Activated T-cell treated with anti-CD3 and anti-CD28 coated beads, Interleukin-2, amount 50 U/mL, for 1 hour (primary cell): ENCODE measurements around the gene SMURF1.
A peak's percentile ranks its signal among the peaks of the same experiment; 100 is the strongest.

Source experiments
- DNase-seq: peaks from one replicate; pipeline ENCODE4 v3.0.0-alpha.2; 2020

The SMURF1 gene

DNA sequence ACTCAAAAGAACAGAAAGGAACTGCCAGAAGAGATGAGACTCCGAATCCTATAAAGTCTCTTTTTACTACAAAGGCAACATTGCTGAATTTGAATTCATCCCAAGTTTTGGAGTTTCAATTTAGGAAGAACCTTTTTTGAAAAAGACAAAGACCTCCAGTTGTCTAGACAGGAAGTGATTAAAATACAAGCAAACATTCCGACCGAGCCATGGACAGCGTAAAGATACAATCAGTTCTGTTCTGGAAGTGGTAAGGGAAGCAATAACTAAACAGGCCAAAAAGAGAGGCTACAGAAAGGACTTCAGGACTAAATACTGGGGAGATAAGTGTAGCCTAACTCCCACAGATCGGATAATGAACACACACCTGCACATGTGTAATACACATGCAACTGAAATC is 101.0 kb downstream of the SMURF1 start:
- DNase-seq, result no peak

DNA sequence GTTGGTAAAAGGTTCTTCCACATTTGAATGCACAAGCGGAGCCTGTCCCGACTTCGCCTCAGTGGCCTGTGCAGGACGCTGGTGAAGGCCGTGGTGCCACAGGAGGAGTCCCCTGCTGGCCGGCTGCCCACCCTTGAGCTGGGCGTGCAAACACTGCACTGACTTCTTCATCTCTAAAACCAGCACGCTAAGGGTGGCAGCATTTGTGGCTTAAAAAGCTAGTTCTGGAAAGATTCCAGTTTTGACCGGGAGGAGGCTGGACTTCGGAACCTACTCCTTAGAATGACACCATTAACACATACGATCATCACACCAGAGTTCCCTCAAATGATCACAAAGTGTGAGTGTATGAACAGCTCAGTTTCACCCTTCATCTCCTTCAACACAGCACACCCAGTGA is 102.4 kb downstream of the SMURF1 start:
- DNase-seq, result no peak

DNA sequence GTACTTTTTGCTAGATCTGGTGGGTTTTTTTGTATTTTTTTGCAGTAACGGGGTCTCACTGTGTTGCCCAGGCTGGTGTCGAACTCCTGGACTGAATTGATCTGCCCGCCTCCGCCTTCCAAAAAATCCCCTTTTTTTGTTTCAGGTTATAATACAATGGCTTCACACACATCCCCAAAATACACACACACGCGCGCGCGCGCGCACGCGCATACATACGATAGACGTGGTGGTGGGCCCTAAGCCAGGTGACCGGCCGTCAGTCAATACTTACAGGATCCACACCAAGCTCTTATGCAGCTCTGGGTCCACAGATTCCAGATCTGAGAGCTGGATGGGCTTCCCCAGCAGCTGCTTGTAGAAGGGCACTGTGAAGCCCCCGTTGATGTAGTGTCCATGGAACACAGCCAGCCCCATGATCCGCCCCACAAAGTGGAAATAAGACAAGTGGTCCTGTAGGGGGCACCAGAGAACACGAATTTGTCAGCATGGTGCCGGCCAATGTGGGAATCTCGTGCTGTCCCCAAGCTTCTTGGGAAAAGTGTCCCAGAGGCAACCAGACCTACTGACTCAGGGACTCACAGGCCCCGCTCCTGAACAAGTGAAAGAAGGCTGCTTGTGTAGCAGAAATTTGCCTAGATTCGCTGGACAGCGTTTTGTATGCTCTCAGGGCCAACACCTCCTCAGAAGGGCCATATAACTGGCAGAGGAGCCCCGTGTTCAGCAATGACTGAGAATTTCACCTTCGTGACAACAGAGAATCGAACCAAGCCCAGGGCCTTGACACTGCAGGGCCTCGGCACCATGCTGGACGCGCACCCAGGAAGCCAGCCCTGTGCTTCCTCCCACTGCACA is 103.6 kb downstream of the SMURF1 start:
- DNase-seq, result peak; percentile 58

DNA sequence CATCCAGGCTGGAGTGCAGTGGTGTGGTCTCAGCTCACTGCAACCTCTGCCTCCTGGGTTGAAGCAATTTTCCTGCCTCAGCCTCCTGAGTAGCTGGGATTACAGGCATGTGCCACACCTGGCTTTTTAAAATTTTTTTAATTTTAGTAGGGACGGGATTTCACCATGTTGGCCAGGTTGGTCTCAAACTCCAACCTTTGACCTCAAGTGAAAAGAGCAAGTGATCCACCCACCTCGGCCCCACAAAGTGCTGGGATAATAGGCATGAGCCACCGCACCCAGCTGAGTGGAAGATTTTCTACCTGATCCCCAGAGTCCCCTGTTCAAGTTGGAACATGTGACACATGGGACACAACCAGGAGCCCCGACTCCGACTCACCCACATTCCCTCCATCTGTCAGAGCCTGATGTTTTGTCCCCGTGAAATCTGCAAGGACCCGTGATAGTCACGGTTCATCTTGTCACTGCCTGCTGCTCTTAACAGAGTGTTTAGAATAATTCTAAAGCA is 104.5 kb downstream of the SMURF1 start:
- DNase-seq, result no peak

DNA sequence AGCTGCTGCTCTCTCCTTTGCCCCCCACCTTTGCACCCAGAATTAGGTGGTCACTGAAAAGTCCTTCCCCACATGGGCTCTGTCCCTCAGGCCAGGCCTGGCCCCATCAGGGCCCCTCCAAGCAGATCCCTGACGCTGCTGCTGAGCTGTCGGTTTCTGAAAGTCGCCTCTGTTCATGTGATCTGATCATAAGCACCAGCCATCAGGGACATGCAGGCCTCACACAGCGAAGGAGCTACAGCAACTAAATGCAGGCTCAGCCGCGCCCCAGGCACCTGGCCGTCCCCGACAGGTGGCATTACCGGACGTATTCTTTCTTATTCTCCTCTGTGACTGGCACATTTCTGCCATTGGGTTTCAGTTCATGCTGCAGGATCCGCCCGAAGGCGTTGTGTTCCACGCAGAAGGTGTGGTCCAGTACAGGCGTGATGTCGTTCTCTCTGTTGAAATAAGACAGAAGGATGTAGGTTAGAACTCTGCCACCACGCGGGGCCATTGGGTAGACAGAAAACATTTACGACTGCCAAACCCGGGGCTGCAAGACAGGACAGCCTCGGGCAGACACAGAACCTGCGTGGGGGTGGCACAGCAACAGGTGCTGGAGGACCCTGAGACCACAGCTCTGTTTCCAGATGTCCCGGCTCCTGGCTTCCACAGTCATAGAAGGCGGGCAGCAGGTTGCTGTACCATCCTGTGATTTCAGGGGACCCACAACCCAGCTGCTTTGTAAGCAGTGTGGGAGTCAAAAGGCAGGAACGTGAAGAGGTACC is 105.6 kb downstream of the SMURF1 start:
- no peak for DNase-seq

DNA sequence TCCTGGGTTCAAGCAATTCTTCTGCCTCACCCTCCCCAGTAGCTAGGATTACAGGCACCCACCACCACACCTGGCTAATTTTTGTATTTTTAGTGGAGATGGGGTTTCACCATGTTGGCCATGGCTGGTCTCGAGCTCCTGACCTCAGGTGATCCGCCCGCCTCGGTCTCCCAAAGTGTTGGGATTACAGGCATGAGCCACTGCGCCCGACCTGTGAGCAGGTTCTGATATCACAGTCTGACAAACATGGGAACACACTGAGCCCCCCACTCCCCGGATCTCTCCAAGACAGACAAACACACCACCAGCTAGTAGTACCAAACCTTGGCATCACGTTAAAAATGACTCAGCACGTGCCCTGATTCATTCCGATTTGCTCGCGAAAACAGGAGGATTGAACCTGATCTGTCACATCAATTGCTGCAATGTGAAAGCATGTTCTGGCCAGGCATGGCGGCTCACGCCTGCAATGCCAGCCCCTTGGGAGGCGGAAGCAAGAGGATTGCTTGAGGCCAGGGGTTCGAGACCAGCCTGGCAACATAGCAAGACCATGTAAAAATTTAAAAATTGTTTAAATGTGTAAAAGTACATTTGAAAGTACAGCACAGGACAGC is 106.5 kb downstream of the SMURF1 start:
- DNase-seq, result no peak

DNA sequence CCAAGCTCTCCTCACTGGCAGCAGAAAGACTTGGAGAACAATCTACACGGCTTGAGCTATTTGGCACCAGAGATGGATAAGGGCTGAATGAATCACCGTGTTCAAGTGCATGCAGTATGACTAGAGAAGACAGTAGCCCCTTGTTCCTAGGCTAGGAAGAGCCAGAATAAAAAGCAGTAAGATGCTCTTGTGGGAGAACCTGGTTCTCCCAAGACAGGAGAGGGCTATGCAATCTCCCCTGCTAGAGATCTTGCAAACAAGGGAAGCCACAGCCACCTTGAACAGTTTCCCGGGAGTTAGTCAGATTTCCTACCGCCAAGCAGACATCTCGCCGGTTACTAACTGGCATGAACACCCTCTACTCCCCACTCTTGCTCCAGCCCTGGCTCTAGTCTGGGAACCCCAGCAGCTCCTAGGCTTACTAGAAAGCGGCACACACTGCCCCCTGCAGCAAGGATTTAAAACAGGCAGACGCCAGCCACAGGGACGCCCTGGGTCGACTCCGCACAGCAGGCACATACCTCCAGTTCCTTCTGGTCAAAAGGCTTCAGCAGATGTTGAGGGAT is 107.3 kb downstream of the SMURF1 start:
- no peak for DNase-seq

DNA sequence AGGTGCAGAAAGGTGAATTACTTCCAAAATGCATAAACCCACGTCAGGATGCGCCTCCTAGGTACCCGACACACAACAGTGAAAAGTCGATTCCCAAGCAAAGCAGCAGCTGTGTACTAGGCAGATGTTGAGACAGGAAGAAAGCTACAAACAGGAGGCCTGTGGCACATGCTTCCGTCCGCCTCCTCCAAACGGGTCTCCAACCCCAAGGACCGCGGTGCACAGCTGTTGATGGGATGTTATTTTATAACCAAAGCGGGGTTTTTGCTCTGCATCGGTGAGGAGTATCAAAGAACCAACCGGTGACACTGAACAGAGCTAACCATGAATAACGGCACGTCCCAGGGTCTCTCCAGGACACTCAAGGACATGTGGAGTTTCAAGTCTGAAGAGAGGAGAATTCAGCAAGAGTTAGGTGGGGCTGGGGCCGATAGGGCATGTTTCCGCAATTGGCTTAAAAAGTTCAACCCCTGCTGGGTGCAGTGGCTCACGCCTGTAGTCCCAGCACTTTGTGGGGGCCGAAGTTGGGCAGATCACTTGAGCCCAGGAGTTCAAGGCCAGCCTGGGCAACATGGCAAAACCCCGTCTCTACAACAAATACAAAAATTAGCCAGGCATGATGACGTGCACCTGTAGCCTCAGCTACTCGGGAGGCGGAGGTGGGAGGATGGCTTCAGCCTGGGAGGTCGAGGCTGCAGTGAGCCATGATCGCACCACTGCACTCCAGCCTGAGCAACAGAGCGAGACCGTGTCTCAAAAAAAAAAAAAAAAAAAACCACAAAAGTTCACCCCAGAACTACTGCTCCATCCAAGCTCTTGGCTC is 108.0 kb downstream of the SMURF1 start:
- peak; percentile 6 for DNase-seq

DNA sequence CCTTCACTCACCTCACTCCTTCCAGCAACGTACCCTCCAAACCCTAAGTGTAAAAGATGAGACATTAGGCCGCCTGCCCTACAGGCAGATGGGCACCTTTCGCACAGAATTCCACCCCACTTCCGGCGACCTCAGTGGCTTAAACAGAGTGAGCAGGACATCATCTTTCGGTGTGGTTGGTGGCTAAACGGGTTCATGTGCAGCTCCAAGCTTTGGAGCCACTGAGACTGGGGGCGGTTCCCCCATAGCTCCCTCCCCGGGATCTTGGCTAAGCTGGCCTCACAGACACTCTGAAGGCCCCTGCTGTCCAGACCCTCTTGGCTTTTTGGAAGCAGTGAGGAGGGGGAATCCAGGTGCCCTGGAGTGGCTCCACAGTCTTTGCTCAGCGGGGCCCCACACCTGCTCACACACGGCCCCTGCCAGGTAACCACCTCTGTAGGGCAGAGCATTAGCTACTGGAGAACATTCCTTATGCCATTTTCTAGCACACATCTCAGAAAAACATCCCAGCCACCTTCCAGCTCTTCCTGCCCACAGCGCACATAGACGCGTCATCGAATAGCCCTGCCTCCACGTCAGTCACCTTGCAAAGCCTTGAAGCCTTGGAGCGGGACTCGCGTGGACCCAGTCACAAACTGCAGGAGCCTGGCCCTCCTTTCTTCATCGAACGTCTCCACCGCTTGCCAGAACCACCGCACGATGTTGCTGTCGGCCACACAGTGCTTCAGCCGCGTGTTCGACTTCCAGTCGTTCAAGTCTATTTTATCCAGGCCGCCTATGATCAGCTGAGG is 108.8 kb downstream of the SMURF1 start:
- DNase-seq, result peak; percentile 11

DNA sequence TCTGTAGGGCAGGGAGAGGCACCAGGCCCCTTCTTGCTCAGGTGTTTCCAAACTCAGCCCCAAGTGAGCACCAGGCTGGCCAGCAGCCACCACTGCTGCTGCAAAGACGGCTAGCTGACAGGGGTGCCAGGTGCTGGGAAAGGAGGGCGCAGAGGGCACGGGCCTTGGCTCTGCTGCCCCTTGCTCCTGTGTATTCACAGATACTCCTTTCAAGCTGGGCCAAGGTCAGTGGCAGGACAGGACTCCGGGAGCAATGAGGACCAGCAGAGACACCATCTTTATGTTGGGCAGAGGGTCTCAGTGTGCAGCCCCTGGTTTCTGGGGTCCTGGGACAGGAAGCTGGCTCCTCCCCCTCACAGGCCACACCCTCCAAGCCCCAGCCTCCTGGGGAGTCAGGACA is 110.1 kb downstream of the SMURF1 start:
- no peak for DNase-seq

DNA sequence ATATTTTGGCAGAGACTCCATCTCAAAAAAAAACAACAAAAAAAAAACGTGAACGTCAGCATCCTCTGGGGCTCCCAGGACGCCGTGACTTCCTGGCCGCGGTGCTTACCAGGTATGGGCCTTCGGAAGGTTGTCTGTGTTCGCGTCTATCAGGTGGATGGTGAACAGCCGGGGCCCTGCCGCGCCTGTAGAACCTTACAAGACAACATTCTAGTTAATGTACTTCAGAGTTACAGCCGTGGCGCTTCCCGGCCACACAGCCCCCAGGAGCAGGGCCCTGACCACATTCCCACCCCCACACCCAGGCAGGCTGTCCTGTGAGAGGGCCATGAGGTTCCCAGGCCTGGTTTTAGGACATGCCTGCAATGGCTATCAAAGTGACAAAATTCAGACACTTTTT is 111.0 kb downstream of the SMURF1 start:
- no peak for DNase-seq

DNA sequence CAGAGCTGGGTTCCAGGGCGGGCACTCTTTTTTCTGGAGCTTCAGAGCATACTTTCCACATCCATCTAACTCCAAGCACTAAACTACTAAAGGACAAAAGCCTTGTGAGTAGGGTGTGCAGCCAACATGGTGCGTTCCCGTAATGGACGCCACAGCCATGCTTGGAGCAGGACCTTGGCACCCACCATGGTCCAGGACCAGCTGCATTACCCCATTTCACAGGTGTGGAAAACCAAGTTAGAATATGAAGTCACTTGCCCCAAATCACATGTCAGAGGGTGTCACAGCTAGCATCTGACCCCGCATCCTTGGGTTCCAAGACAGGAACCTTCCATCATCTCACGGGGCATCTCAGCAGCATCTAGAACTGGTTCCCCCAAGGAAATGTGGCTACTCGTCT is 112.4 kb downstream of the SMURF1 start:
- DNase-seq, result no peak

DNA sequence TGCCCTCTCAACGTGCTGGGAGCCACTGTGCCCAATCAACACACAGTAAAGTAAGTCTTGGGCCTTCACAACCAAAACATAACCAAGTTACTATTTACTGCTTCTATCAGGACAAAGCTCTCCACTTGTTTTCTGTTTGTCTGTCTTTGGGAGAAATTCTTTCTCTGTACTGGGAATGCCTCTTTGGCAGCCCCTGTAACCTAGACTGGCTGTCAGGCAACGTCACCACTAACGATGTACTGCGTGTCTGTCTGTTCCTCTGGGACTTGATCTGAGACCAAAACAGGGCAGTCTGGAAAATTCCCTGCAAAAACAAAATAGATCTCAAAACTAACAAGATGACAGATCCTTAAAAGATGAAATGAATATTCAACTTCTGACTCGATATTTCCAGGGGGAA is 113.0 kb downstream of the SMURF1 start:
- DNase-seq, result no peak

DNA sequence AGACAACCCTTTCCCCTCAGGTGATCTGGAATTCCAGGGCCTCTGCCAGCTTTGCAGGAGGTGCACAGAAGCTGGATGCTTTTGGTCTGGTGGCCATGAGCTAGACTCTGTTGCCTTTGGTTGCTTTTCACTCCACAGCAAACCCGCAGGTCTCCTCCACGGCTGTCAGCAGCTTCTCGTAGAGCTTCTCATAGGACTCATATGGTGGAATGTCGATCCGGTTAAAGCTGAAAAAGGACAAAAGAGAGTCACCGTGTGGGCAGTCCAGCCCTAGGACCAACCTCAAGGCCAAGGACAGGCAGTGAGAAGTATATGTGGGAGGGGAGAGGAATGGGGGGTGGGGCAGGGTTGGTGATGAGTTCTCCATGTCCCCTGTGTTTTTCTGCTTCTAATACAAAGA is 113.5 kb downstream of the SMURF1 start:
- DNase-seq, result no peak

DNA sequence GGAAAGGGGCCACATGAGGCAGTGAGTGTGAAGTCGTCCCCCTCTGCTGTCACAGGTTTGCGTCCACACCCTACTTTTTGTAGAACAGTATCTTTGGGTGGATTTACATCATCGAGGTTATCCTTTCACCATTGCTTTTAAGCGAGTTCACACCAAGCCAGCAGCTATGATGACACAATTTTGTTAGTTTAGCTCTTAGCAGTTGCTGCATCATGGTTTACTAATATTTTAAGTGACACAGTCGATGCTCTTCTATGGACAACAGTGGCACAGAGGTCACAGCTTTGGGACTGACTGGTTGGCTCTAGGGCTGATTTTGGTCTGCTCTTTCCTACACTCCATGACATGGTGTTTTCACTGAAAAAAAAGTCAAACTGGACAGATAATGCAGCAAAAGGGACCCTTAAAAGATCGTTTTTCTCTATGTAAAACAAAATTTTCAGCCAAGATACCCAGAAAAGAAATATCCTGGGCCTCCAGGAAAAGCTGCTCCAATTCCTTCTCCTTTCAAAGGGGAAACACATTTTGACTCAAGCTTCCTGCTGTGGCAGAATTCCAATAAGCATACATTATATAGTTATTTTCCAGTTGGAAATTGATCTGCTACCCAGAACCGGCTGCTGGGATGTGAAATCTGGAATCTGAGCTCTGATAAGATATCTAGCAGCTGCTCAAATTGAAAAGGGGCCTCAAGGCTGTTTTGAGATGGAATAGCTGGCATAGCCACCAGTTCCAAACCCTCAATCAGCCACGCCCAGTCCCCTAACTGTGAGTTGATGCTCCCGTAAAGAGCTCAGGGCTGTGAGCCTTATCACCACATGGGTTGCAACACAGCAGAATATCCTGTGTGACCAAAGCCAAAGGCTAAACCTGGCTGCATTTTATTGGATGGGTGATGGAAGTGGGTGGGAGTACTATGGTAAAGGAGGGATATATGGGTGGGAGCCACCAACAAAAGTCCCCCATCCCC is 114.2 kb downstream of the SMURF1 start:
- DNase-seq, result no peak

DNA sequence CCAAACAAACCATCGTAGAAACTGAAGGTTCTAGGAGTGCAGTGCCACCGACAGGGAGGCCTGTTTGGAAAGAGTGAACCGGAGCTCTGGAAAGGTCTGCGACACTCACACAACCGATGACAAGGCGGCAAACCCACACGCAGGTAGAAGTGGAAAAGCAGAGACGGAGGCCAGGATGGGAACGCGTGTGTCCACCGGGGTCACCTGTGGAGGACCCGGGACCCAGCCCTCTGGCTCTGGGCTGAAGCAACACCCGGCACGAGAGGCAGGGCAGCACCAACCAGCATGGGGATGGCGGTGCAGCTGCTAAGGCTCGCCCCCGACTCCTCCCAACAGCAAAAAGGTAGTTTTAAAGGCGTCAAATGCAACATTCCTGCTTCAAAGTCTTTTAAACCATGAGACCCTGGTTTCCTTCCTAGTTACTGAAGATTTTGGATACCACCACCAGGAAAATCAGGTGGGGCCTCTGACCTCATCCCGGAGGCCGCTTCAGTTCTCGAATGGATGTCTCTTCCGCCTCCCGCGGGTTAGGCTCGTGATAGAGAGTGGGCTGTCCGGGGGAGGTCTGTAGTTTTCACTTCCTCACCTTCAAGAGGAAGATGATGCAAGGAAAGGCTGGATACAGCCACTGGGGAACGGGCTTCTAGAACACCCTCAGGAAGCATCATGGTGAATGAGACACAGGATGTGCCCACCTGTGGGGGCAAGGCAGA is 115.5 kb downstream of the SMURF1 start:
- DNase-seq, result no peak

DNA sequence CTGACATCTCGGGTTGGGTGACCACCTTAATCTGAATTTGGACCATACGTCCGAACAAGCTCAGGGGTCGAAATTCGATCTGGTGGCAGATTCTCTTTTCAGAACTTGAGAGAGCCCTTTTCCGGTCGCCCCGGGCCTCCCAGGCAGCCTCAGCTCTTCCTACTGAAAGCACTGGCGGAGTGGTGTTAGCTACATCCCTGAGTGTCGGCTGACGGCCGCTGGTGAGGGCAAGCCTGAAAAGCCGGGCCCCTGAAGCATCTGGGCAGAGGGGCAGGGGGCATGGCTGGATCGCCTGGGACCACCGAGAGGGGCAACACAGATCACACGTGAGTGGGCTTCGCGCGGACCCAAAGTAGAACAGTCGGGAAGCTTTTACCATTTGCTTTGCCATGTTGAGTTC is 116.1 kb downstream of the SMURF1 start:
- DNase-seq, result no peak

DNA sequence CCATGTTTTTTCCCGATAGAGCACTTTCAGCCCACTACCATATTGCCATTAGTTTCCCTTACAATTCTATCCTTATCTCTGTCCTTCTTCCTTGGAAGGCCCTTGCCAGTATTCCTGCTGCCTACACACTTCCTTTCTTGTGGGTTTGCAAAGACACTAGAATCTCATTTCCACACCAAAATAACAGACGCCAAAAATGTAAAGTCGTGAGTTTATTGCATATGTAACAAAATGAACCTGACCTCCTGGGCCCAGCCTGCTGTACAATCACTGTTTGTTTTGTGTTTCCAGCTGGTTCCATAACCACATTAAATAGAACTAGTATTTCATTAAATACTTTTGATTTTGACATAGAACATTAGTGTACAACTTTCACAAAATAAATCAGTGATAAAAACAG is 116.7 kb downstream of the SMURF1 start:
- DNase-seq, result no peak

DNA sequence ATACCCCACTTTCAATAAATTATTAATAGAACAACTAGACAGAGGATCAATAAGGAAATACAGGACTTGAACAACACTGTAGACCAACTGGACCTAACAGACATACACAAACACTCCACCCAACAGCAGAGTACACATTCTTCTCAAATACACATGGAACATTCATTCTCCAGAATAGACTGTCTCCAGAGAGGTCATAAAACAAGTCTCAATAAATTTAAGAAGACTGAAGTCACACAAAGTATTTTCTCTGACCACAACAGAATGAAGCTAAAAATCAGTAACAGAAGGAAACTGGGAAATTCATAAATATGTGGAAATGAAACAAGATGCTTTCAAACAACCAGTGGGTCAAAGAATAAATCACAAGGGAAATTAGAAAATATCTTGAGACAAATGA is 119.8 kb downstream of the SMURF1 start:
- DNase-seq, result no peak
